H7 (cell line): ENCODE data around the gene FAM98A. TPM values are rescaled to one million over a fixed set of nuclear protein-coding genes. Genes with fewer than 3 reads are reported as not detected.

Source experiments
- DNase-seq: peaks from one replicate; pipeline ENCODE4 v3.0.0; 2012
- H3K27me3 ChIP-seq: 2 replicates; pipeline ENCODE4 v1.6.0; 2011; ENCODE audit warnings: mild to moderate bottlenecking, low read length; ENCODE audit not compliant: control insufficient read depth, insufficient read depth
- H3K36me3 ChIP-seq: replicated peaks from 2 replicates; pipeline ENCODE4 v1.5.1; 2011; ENCODE audit warnings: low read length; ENCODE audit not compliant: control insufficient read depth, insufficient read depth
- H3K4me3 ChIP-seq: 2 replicates; pipeline ENCODE4 v1.5.1; 2011; ENCODE audit warnings: low read depth, mild to moderate bottlenecking, control low read depth, low read length, moderate library complexity; ENCODE audit not compliant: insufficient read depth
- total RNA-seq: library from RNA; depleted of rRNA; stranded (reverse); fragments of >200 nt; shearing (Covaris generic); gene quantifications from 2 replicates; pipeline ENCODE4 v1.2.3, GENCODE V29; 2014; rRNA removed

FAM98A gene
- 23.2 and 27.7 TPM in 2 replicates for total RNA-seq

DNA sequence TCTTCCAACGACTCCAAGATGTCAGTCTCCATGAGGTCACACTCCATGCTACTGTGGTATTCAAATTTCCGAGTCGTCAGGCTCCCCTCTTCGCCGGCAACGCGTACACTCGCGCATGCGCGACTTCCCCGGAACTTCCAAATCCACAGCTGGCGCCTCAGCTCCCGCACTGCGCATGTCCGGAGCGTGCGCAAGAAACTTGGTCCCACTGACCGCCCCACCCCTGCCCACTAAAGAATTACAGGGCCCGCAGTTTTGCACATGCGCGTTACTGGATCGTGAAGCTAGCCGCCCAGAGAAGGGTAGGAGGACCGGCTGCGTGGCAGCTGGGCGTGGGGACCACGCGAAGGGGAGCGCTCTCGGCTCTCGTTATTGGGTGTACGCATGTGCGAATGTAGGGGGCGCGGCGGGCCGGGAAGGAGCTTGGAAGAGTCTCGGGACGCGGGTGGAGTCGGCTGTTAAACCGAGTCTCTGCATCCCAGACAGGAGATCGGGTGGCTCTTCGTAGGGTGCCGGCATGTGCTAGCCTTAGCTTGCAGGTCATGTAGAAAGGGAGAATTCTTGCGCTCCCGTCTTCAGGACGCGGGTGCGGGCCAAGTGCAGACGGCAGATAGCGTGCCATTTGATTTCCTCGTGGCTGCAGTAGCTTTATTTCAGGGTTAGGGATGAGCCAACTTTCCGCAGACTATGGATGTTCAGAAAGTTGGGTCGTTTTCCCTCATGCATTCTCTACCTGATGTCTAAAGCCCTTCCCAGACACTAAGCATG is at the start of gene FAM98A:
Gene FAM98A (minus strand): TSS at position 125 of the 768 bp plus-strand sequence. CDS start 78 bp downstream, at position 47.
- Histone ChIP-seq H3K36me3 (peaks cover 2% of the 10 kb centered on the region; the same call in 1 of the 2 replicates), H3K4me3 (peak within 1 kb of the TSS; percentile 95), H3K27me3 (no peaks in the 10 kb centered on the region)
- peak; percentile 90 for DNase-seq

DNA sequence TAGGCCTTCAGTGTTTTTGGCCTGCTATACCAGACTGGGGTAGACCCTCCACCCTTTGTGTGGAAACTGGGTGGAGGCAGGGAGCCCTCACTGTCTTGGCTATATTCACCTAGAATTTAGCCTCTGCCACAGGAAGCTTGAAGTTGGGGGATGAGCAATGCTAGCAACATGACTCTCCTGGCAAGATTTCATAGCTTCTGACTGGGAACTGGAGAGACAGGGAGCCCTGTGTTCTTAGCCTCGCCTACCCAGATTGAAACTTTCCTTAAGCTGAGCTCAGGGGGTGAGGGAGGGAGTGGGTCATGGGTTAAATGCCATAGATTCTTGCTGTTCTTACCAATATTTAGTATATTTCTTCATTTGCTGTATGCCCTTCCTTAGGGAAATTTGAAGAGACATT is 46.8 kb upstream of the FAM98A start:
- H3K27me3 ChIP-seq = no peaks in the 10 kb centered on the region
- H3K4me3 ChIP-seq = no peak overlapping the region
- no peaks in the 10 kb centered on the region for H3K36me3 ChIP-seq
- no peak for DNase-seq

DNA sequence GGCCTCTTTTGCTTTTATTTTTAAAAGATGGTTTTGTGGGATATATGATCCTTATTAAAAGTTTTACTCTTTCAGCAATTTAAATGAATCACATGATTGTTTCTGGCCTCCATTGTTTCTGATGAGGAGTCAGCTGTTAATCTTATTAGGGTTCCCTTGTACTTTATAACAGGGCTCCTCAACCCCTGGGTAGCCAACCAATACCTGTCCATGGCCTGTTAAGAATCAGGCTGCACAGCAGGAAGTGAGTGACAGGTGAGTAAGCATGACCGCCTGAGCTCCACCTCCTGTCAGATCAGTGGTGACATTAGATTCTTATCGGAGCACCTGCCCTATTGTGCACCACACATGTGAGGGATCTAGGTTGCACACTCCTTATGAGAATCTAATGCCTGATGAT is 45.1 kb upstream of the FAM98A start:
- no peaks in the 10 kb centered on the region for H3K27me3 ChIP-seq
- DNase-seq = no peak
- H3K36me3 ChIP-seq = no peaks in the 10 kb centered on the region
- H3K4me3 ChIP-seq = no peak overlapping the region

GRCh38 chr2:33636001-33636400 is 36.9 kb upstream of the FAM98A start:
- no peaks in the 10 kb centered on the region for H3K36me3 ChIP-seq
- DNase-seq = no peak
- H3K4me3 ChIP-seq = no peak overlapping the region
- no peaks in the 10 kb centered on the region for H3K27me3 ChIP-seq

GRCh38 chr2:33634261-33634910 is 35.3 kb upstream of the FAM98A start:
- Histone ChIP-seq H3K27me3 (no peaks in the 10 kb centered on the region), H3K4me3 (no peak overlapping the region), H3K36me3 (no peaks in the 10 kb centered on the region)
- peak; percentile 8 for DNase-seq

DNA sequence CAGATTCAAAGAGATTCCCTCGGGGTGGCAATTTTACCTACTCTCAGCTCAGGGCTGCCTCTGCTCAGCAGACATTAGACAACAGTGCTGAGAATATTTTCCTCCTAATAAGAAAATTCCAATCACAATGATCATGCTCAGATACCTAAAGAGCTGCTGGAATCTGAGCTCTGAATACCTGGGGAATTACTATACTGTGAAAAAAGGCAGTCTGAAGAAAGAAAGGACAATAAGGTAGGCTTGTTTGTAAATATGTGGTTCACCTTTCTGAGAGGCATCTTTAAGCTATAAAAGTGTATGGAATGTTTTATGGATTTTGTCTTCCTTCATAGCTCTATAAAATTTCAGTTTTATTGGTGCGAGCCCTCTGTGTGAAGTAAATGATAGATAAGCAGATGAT is 34.2 kb upstream of the FAM98A start:
- no peak for DNase-seq
- H3K4me3 ChIP-seq = no peak overlapping the region
- H3K36me3 ChIP-seq = no peaks in the 10 kb centered on the region
- no peaks in the 10 kb centered on the region for H3K27me3 ChIP-seq

- H3K27me3 ChIP-seq = no peaks in the 10 kb centered on the region
- no peak overlapping the region for H3K4me3 ChIP-seq
- H3K36me3 ChIP-seq = no peaks in the 10 kb centered on the region
- no peak for DNase-seq
Measured at GRCh38 chr2:33632831-33633230, 33.7 kb upstream of the FAM98A start.

DNA sequence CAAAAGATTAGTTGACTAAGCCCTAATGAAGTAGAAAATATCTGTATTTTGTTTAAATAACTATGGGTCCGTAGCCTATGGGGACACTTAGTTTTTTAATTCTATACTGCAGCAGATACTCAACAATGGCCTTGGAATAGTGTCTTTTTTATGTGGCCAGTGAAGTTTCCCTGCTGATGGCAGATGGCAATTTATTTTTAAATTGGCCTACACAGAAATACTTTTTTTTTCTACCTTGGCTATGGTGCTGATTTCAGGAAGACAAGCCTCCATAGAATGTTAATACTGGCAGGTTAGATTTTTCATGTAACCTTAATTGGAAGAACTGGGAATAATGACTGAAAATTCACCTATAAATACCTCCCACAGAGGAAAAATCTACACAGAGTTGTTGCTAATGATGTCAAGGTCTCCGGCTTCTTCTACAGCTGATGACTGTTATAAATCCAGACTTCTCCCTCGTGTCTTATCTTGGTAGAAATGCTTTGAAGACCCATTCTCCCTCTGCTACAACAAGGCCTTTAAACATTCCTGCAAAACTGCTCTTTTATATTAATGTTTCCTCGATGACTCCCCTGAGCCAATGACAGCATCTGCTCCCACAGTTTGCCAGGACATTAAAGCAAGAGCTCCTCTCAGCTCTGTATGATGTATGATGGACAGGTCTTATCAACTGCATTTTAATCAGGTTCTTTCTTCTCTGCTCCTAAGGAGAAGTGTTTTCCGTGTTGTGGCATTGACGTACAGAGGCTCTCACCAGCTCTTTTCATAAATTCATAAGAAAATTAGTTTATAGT is 29.1 kb upstream of the FAM98A start:
- no peak for DNase-seq
- H3K36me3 ChIP-seq = no peaks in the 10 kb centered on the region
- H3K4me3 ChIP-seq = no peak overlapping the region
- no peaks in the 10 kb centered on the region for H3K27me3 ChIP-seq

DNA sequence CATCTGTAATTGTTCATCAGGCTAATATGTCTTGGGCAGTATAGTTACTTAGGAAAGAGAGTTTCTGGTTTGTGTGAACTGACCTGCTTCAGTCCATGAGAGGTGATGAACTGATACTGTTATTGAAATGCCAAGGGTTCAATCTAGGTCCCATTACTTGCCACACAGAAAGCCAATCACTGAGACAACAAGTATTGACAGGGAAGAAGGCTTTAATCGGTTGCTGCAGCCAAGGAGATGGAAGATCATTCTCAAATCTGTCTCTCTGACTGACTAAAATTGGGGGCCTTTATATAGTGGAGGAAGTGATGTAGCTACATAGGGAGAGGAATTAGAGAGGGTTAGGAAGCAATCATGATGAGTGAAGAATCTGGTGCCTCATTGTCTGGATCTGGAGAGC is 19.9 kb upstream of the FAM98A start:
- Histone ChIP-seq H3K36me3 (peaks cover 5% of the 10 kb centered on the region), H3K27me3 (no peaks in the 10 kb centered on the region), H3K4me3 (no peak overlapping the region)
- DNase-seq = no peak

DNA sequence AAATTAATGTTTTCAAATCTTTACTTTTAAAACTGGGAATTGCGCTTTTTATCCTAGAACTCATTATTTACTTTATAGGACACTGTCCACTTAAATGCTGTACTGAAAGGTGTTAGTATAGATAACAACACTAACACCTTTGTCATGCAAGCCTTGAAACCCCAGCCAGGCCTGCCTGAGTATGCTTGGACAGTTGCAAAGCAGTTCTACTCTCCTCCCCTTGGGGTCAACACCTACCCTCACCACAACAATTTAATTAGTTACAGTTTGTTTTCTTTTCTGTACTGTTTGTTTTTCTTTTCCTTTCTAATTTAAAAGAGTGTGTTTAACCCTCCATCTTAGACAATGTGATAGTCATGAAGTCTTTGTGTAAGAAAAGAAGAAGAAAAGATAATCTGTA is 18.9 kb upstream of the FAM98A start:
- no peak overlapping the region for H3K4me3 ChIP-seq

DNA sequence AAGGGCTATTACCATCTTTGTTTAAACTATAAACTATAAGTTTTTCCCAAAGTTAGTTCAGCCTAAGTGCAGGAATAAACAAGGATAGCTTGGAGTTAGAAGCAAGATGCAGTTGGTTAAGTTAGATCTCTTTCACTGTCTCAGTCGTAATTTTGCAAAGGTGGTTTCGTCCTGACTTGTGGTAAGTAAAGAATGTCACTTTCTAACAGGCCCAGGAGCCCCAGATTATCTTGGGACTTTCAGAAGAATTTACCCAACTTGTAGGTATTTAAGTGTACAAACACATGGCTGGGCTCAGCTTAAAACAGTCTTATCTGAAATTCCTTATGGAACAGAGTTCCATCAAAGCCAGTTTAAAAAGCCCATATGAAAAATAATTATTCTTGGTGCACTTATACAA is 18.3 kb upstream of the FAM98A start:
- Histone ChIP-seq H3K36me3 (peaks cover 5% of the 10 kb centered on the region), H3K27me3 (no peaks in the 10 kb centered on the region)
- no peak for DNase-seq

More for the DNA sequence above, 18.9 kb upstream of the FAM98A start:
- peaks cover 5% of the 10 kb centered on the region for H3K36me3 ChIP-seq
- H3K27me3 ChIP-seq = no peaks in the 10 kb centered on the region
- no peak for DNase-seq

DNA sequence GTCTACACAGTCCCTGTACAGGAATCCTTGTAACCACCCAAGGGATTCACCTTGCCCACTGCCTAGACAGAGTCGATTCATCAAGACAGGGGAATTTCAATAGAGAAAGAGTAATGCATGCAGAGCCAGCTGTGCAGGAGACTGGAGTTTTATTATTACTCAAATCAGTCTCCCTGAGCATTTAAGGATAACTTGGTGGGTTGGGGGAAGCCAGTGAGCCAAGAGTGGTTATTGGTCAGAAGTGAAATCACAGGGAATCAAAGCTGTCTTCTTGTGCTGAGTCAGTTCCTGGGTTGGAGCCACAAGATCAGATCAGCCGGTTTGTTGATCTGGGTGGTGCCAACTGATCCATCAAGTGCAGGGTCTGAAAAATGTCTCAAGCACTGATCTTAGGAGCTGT is 17.8 kb upstream of the FAM98A start:
- H3K4me3 ChIP-seq = no peak overlapping the region
- no peak for DNase-seq

More for the DNA sequence above, 18.3 kb upstream of the FAM98A start:
- no peak overlapping the region for H3K4me3 ChIP-seq

DNA sequence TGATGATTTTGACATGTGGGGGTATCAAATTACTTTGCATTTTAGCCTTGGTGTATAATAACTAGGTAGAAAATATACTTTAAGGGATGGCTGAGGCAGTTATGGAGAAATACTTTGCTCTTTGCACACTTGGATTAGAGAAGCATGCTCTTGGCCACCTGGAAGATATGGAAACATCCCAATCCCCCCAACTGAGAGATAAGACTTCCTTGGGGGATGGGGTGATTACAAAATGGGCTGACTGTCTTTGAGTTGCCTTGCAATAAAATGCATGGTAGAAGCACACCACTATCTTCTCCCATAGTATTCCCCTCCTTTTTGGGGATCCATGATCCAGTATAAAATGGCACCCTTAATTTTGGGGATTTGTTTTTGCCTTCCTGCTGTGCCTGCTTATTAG is 15.1 kb upstream of the FAM98A start:
- H3K36me3 ChIP-seq = peaks cover 3% of the 10 kb centered on the region
- no peaks in the 10 kb centered on the region for H3K27me3 ChIP-seq
- DNase-seq = no peak
- no peak overlapping the region for H3K4me3 ChIP-seq

More for the DNA sequence above, 17.8 kb upstream of the FAM98A start:
- no peaks in the 10 kb centered on the region for H3K27me3 ChIP-seq
- peaks cover 5% of the 10 kb centered on the region for H3K36me3 ChIP-seq

GRCh38 chr2:33607905-33608304 is 8.8 kb upstream of the FAM98A start:
- DNase-seq = no peak
- no peak overlapping the region for H3K4me3 ChIP-seq
- H3K27me3 ChIP-seq = no peaks in the 10 kb centered on the region
- no peaks in the 10 kb centered on the region; the same call in 1 of the 2 replicates for H3K36me3 ChIP-seq
